HepG2 (cell line): Measurements from ENCODE around the gene NYNRIN. TPM values are rescaled to one million over a fixed set of nuclear protein-coding genes. Genes with fewer than 3 reads are reported as not detected.

ENCODE experiments used
- ATAC-seq: fragments of 200-7000 bp; cut with Tn5 transposase; 3 replicates; pipeline ENCODE4 v1.9.1; 2020; ENCODE audit warnings: mild to moderate bottlenecking, moderate library complexity
- BruUV-seq: library from RNA; stranded (reverse); fragments of 400-500 nt; replicated peaks from 2 replicates; lab custom pipeline; 2021; lab: Mats Ljungman, UMichigan
- CTCF ChIA-PET: fragments of 300-600 bp; formaldehyde crosslinking; extraction: SDS; loops from one replicate; lab custom pipeline; 2021; ENCODE audit warnings: low total read pairs, inconsistent platforms, low intra/inter-chr PET ratio; lab: Yijun Ruan, JAX
- POLR2A ChIA-PET: fragments of 350-600 bp; sonication (Branson Sonifier 250); formaldehyde crosslinking; loops from one replicate; lab custom pipeline; 2020; ENCODE audit warnings: antibody characterized with exemption, inconsistent platforms; lab: Yijun Ruan, JAX
- DNase-seq: peaks from one replicate; pipeline ENCODE4 v3.0.0-alpha.2; 2015; ENCODE audit warnings: low spot score
- FAIRE-seq: peaks from 3 replicates; lab custom pipeline; 2011; peaks lifted over from hg19 to GRCh38; lab: Jason Lieb, UNC
- H2AFZ ChIP-seq: one replicate; pipeline ENCODE4 v1.6.1; 2011; ENCODE audit warnings: low read length, inconsistent platforms
- H3K27ac ChIP-seq: fragments of 300-600 bp; 3 replicates; pipeline ENCODE4 v1.8.0; 2011; ENCODE audit warnings: mixed run types, mild to moderate bottlenecking, mixed read lengths, low read length, inconsistent platforms; ENCODE audit not compliant: insufficient read depth; ENCODE audit errors: extremely low read length
- H3K27me3 ChIP-seq, 2 experiments: fragments of 200-600 bp in 1 of 2; 2 replicates in 1 of 2; 3 replicates in 1 of 2; pipeline versions ENCODE4 v1.6.0 to v1.8.0; 2011; ENCODE audit warnings: low read length in 2 of 2, mild to moderate bottlenecking in 2 of 2, moderate library complexity in 2 of 2, inconsistent platforms in 1 of 2; ENCODE audit not compliant: insufficient read depth in 2 of 2, control insufficient read depth in 1 of 2
- H3K36me3 ChIP-seq, 2 experiments: fragments of 200-600 bp in 1 of 2; replicated peaks in 1 of 2; 2 replicates in 1 of 2; 3 replicates in 1 of 2; pipeline versions ENCODE4 v1.5.1 to v1.8.0; 2011; ENCODE audit warnings: low read length in 2 of 2, inconsistent platforms in 1 of 2; ENCODE audit not compliant: insufficient read depth in 2 of 2, control insufficient read depth in 1 of 2
- H3K4me1 ChIP-seq: 2 replicates; pipeline ENCODE4 v1.5.1; 2012; ENCODE audit warnings: low read length, inconsistent platforms; ENCODE audit not compliant: insufficient read depth
- H3K4me2 ChIP-seq: 2 replicates; pipeline ENCODE4 v1.6.0; 2011; ENCODE audit warnings: low read depth, low read length, inconsistent platforms
- H3K4me3 ChIP-seq, 3 experiments: fragments of 200-600 bp in 1 of 3; sonication (generic), shearing (Covaris generic) in 1 of 3; replicated peaks in 1 of 3; 2 replicates each; pipeline ENCODE4 v1.5.1; 2011 to 2016; ENCODE audit warnings: low read length in 3 of 3, inconsistent platforms in 2 of 3, low read depth in 2 of 3, mild to moderate bottlenecking in 2 of 3, control low read depth in 1 of 3, mixed read lengths in 1 of 3; ENCODE audit not compliant: insufficient read depth in 1 of 3
- H3K79me2 ChIP-seq: one replicate; pipeline ENCODE4 v1.6.1; 2011; ENCODE audit warnings: low read length, inconsistent platforms; ENCODE audit not compliant: insufficient read depth
- H3K9ac ChIP-seq: 2 replicates; pipeline ENCODE4 v1.6.0; 2011; ENCODE audit warnings: mild to moderate bottlenecking, low read depth, low read length, inconsistent platforms; ENCODE audit not compliant: insufficient read depth
- H3K9me3 ChIP-seq: 2 replicates; pipeline ENCODE4 v1.5.1; 2012; ENCODE audit warnings: mild to moderate bottlenecking, low read length
- H4K20me1 ChIP-seq: 2 replicates; pipeline ENCODE4 v1.6.0; 2011; ENCODE audit warnings: inconsistent platforms, mild to moderate bottlenecking, low read length, moderate library complexity; ENCODE audit not compliant: insufficient read depth
- DZIP1 ChIP-seq: sonication (generic); formaldehyde crosslinking; IDR thresholded peaks from 2 replicates; pipeline ENCODE4 v1.5.0; 2020; ENCODE audit warnings: mild to moderate bottlenecking, missing genetic modification reagents
- NFKB2 ChIP-seq: sonication (generic); formaldehyde crosslinking; IDR thresholded peaks from 2 replicates; pipeline ENCODE4 v1.4.0; 2020; ENCODE audit warnings: missing genetic modification reagents, borderline replicate concordance
- ZBTB42 ChIP-seq: sonication (generic); formaldehyde crosslinking; IDR thresholded peaks from 2 replicates; pipeline ENCODE4 v1.5.0; 2020; ENCODE audit warnings: mild to moderate bottlenecking, missing genetic modification reagents
- ZNF687 ChIP-seq: sonication (generic); formaldehyde crosslinking; IDR thresholded peaks from 2 replicates; pipeline ENCODE4 v1.5.1; 2020; ENCODE audit warnings: mild to moderate bottlenecking, missing genetic modification reagents, moderate library complexity
- ZNF768 ChIP-seq: sonication (generic); formaldehyde crosslinking; IDR thresholded peaks from 2 replicates; pipeline ENCODE4 v1.4.0; 2020; ENCODE audit warnings: missing genetic modification reagents
- WGBS: methylation state at CpG from one replicate; pipeline ENCODE4 v1.1.6; 2017; ENCODE audit warnings: low lambda C conversion rate; 5-methylcytosine and 5-hydroxymethylcytosine counted together
- in situ Hi-C: cut with HindIII; loops from 2 replicates; pipeline ENCODE4 v1.10.0; 2017; ENCODE audit warnings: low pct_unique_long_range_greater_than_20kb; ENCODE audit not compliant: extremely low pct_ligation_motif_present
- intact Hi-C: fragments of 100-400 bp; cut with micrococcal nuclease; formaldehyde crosslinking; loops from one replicate; pipeline ENCODE4 v1.10.0; 2022; ENCODE audit not compliant: unreplicated experiment
- polyA plus RNA-seq, 8 experiments: library from polyadenylated mRNA; depleted of rRNA in 3 of 8; stranded (reverse) in 7 of 8; unstranded in 1 of 8; fragments of >200 nt; fragmentation: Illumina TruSeq in 4 of 8; extraction: Trizol in 4 of 8; gene quantifications; 2 replicates each; pipeline versions ENCODE4 v1.2.1 to v1.2.3, GENCODE V29; 2011 to 2016; ENCODE audit warnings: low read depth in 4 of 8, missing spikeins in 1 of 8, mixed read lengths in 1 of 8; ENCODE audit not compliant: insufficient read depth in 1 of 8
- total RNA-seq, 5 experiments: library from RNA; depleted of rRNA; stranded (reverse); fragments of >200 nt; fragmentation: Illumina TruSeq; extraction: Trizol; gene quantifications; 2 replicates each; pipeline ENCODE4 v1.2.3, GENCODE V29; 2016; ENCODE audit warnings: low read depth in 1 of 5

Gene NYNRIN
- total and polyA plus RNA-seq, 2 of the 13 experiments (the other 11 are each of a cell fraction or from before 2014, with no cell fraction given), result 0.63 to 1.1 TPM

GRCh38 chr14:24414732-24415420 lies 16.1 kb downstream of the NYNRIN start:
- Histone ChIP-seq H3K4me3 (no peak overlapping the region), H2AFZ (no peak overlapping the region), H3K9me3 (no peaks in the 10 kb centered on the region), H4K20me1 (no peaks in the 10 kb centered on the region), H3K36me3 (no peaks in the 10 kb centered on the region), H3K27me3 (peaks cover 0 to under 1% of the 10 kb centered on the region in 2 experiments; a peak in 2 of 5 replicates), H3K9ac (no peak overlapping the region), H3K4me2 (no peak overlapping the region), H3K4me1 (no peaks in the 10 kb centered on the region), H3K27ac (no peak overlapping the region)
- no TSS peak for BruUV-seq
- ChIA-PET POLR2A (interaction anchor here (1.9 kb wide), 1 partner anchor 15 kb away, joined by 9 read pairs; the partner anchor contains the start of genes CBLN3 and KHNYN), CTCF (no interaction called here)
- no peak for DNase-seq
- WGBS, result 68% methylated on average over 15 of the region's 15 CpGs
- intact Hi-C loops, result no loop called here
- no peak for ATAC-seq
- in situ Hi-C loops, result no loop called here
- FAIRE-seq, result no peak
- TF ChIP-seq ZNF687, result no peak
- 0 out of 2 replicates have a peak, but pooled peaks have one; percentile 12 for TF ChIP-seq NFKB2 (CRISPR knock-in tag)
- TF ChIP-seq DZIP1 (CRISPR knock-in tag), result 0 out of 2 replicates have a peak, but pooled peaks have one; percentile 44
- peak; percentile 26; the same call in 1 of the 2 replicates for TF ChIP-seq ZBTB42
- 0 out of 2 replicates have a peak, but pooled peaks have one; percentile 13 for TF ChIP-seq ZNF768 (CRISPR knock-in tag)
- TF ChIP-seq, all 625 proteins: peak for 4
- H3K79me2 ChIP-seq, result no peaks in the 10 kb centered on the region
